Measurements from ENCODE around the gene PRKCE. TPM values are rescaled to one million over a fixed set of nuclear protein-coding genes. Genes with fewer than 3 reads are reported as not detected.

The PRKCE gene
- total and polyA plus RNA-seq, 2 of the 8 experiments (the other 6 are each of a cell fraction or from before 2014, with no cell fraction given), result 0.54 to 2.1 TPM

- TF ChIP-seq CTCF (IDR thresholded peaks at IDR 0.05; ENCODE audit: control extremely low read depth in 1 of 3, insufficient read depth in 1 of 3, low read depth in 1 of 3, low read length in 3 of 3) (no peak), KDM5A (IDR thresholded peaks at IDR 0.05; ENCODE audit: low read length) (no peak), CREB1 (IDR thresholded peaks at IDR 0.05) (no peak)
Observed at GRCh38 chr2:45874344-45874743, 222.9 kb downstream of the PRKCE start (continued).
